ENCODE measurements around the gene FAM149B1. TPM values are rescaled to one million over a fixed set of nuclear protein-coding genes. Genes with fewer than 3 reads are reported as not detected.

The FAM149B1 gene
- total RNA-seq, 1 donor = 33.7 TPM

DNA sequence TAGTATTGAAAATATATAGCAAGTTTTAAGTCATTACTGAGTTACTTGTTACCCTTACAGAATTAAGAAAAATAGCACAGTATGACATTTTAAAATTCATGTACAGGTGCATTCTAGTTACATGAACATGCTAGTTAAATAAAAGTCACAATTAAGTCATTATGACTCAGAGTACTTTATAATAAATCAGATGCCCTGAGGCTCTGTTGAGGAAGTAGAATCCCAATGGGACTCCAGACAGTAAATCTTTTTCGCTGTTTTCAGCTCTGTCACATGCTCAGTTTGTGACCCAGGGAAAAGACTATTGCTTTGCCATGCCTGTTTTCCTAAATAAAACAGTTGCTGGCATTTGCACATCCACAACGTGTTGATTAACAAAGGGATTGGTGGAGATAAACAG is 36.6 kb upstream of the FAM149B1 start:
- no peak for TF ChIP-seq CTCF (IDR thresholded peaks at IDR 0.05; ENCODE audit: extremely low read depth, low read depth, low read length)
- no peaks in the 10 kb centered on the region for H3K4me1 ChIP-seq (ENCODE audit: insufficient read depth, low read length)
- H3K27ac ChIP-seq (ENCODE audit: low read depth, low read length) = no peak overlapping the region
- DNase-seq (ENCODE audit: insufficient read length, low spot score, missing footprints) = no peak
- H3K4me3 ChIP-seq (ENCODE audit: insufficient read depth, low read length) = no peak overlapping the region
- no peaks in the 10 kb centered on the region for H4K20me1 ChIP-seq (ENCODE audit: insufficient read depth, low read length)
- H3K4me2 ChIP-seq (ENCODE audit: insufficient read depth, low read length) = no peak overlapping the region
- no peak overlapping the region for H2AFZ ChIP-seq (ENCODE audit: low read length)
- H3K36me3 ChIP-seq (ENCODE audit: insufficient read depth, low read length) = peaks cover 67% of the 10 kb centered on the region
- no peaks in the 10 kb centered on the region for H3K27me3 ChIP-seq (ENCODE audit: insufficient read depth, low read length)
- no peaks in the 10 kb centered on the region for H3K9me3 ChIP-seq (ENCODE audit: low read depth, low read length)
- no peaks in the 10 kb centered on the region for H3K79me2 ChIP-seq (ENCODE audit: insufficient read depth, low read length)

DNA sequence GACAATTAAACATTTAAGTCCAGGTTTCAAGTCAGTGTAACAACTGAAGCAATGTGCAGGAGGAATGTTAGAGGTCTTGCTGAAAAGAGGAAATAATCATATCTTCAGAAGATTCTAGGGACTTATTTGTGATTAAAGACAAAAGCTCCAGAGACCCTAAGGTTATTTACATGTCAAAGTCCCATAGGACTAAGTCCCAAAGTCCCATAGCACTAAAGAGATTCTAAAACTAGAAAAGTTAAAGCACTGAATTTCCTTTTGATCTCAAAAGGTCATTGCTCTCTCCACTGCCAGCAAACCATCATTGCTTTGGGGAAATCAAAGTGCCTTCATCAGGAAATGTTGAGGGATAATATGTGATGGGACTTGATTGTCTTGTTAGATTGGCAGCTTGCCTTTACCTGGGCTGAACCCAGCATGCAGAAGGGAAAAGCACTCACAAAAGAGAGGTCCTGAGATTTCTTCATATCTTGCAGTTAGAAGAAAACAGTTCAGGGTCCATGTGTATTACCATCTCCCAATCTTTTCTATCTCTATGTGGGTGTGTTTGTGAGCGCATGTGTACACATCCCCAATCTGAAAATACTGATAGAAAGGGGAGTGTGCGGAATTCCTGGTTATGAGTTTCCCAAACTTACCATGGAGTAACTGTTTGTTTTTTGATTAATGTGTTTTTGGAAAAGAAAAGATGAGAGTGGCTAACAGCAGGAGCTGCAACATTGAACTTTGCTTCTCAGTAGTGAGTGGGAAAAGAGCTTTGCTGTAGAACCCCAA is 35.8 kb upstream of the FAM149B1 start:
- no peak overlapping the region for H3K4me3 ChIP-seq (ENCODE audit: insufficient read depth, low read length)
- DNase-seq (ENCODE audit: insufficient read length, low spot score, missing footprints) = no peak
- no peak overlapping the region for H3K27ac ChIP-seq (ENCODE audit: low read depth, low read length)
- no peaks in the 10 kb centered on the region for H3K79me2 ChIP-seq (ENCODE audit: insufficient read depth, low read length)
- no peaks in the 10 kb centered on the region for H3K4me1 ChIP-seq (ENCODE audit: insufficient read depth, low read length)
- H4K20me1 ChIP-seq (ENCODE audit: insufficient read depth, low read length) = no peaks in the 10 kb centered on the region
- no peaks in the 10 kb centered on the region for H3K27me3 ChIP-seq (ENCODE audit: insufficient read depth, low read length)
- no peak overlapping the region for H3K4me2 ChIP-seq (ENCODE audit: insufficient read depth, low read length)
- no peak overlapping the region for H2AFZ ChIP-seq (ENCODE audit: low read length)
- H3K36me3 ChIP-seq (ENCODE audit: insufficient read depth, low read length) = peaks cover 70% of the 10 kb centered on the region
- TF ChIP-seq CTCF (IDR thresholded peaks at IDR 0.05; ENCODE audit: extremely low read depth, low read depth, low read length) = no peak
- no peaks in the 10 kb centered on the region for H3K9me3 ChIP-seq (ENCODE audit: low read depth, low read length)

- H3K27ac ChIP-seq (ENCODE audit: low read depth, low read length) = no peak overlapping the region
- no peak for DNase-seq (ENCODE audit: insufficient read length, low spot score, missing footprints)
- H2AFZ ChIP-seq (ENCODE audit: low read length) = no peak overlapping the region
- no peaks in the 10 kb centered on the region for H4K20me1 ChIP-seq (ENCODE audit: insufficient read depth, low read length)
- TF ChIP-seq CTCF (IDR thresholded peaks at IDR 0.05; ENCODE audit: extremely low read depth, low read depth, low read length) = no peak
- no peak overlapping the region for H3K4me2 ChIP-seq (ENCODE audit: insufficient read depth, low read length)
- no peaks in the 10 kb centered on the region for H3K79me2 ChIP-seq (ENCODE audit: insufficient read depth, low read length)
- peaks cover 81% of the 10 kb centered on the region for H3K36me3 ChIP-seq (ENCODE audit: insufficient read depth, low read length)
- H3K4me3 ChIP-seq (ENCODE audit: insufficient read depth, low read length) = no peak overlapping the region
- H3K27me3 ChIP-seq (ENCODE audit: insufficient read depth, low read length) = no peaks in the 10 kb centered on the region
- no peaks in the 10 kb centered on the region for H3K9me3 ChIP-seq (ENCODE audit: low read depth, low read length)
- no peaks in the 10 kb centered on the region for H3K4me1 ChIP-seq (ENCODE audit: insufficient read depth, low read length)
Observed at GRCh38 chr10:73134727-73135126, 33.2 kb upstream of the FAM149B1 start.

DNA sequence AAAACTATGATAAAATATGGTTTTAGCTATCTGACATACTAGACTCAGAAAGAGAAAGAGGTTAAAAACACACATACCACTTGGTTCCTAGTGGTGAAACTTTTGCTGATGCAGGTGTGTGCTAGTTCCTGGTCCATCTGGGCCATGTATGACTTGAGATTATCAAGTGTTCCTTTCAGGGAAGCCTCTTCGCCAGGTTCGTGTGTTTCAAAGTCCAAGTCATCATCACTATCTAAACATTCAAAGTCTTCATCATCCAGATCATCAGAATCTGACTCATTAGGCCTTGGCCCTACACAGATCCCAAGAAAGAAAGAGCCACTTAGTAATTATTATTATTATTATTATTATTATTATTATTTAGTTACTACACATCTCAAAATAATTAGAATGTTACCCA is 31.3 kb upstream of the FAM149B1 start:
- Histone ChIP-seq H3K36me3 (ENCODE audit: insufficient read depth, low read length) (peaks cover 76% of the 10 kb centered on the region), H3K4me1 (ENCODE audit: insufficient read depth, low read length) (no peaks in the 10 kb centered on the region), H3K4me2 (ENCODE audit: insufficient read depth, low read length) (no peak overlapping the region), H3K79me2 (ENCODE audit: insufficient read depth, low read length) (no peaks in the 10 kb centered on the region), H3K4me3 (ENCODE audit: insufficient read depth, low read length) (no peak overlapping the region), H3K27me3 (ENCODE audit: insufficient read depth, low read length) (no peaks in the 10 kb centered on the region), H2AFZ (ENCODE audit: low read length) (no peak overlapping the region), H4K20me1 (ENCODE audit: insufficient read depth, low read length) (no peaks in the 10 kb centered on the region), H3K9me3 (ENCODE audit: low read depth, low read length) (no peaks in the 10 kb centered on the region), H3K27ac (ENCODE audit: low read depth, low read length) (no peak overlapping the region)
- no peak for TF ChIP-seq CTCF (IDR thresholded peaks at IDR 0.05; ENCODE audit: extremely low read depth, low read depth, low read length)
- no peak for DNase-seq (ENCODE audit: insufficient read length, low spot score, missing footprints)

Data from osteoblast (primary cell).